ENCODE measurements around the gene HPSE. TPM values are rescaled to one million over a fixed set of nuclear protein-coding genes. Genes with fewer than 3 reads are reported as not detected.
"Not testable (repeated sequence)": the region's sequence is repeated elsewhere in the genome, so short reads cannot be mapped to it uniquely, and the experiment has no call there.

The HPSE gene
- total RNA-seq, 1 donor from 2014 or later, result 9.7 TPM

- Mint-ChIP-seq H3K9me3 (no peaks in the 10 kb centered on the region), H3K36me3 (ENCODE audit: low read depth) (peaks cover 11% of the 10 kb centered on the region), H3K4me1 (ENCODE audit: low read depth) (no peaks in the 10 kb centered on the region), H3K27me3 (ENCODE audit: low read depth) (peaks cover 9% of the 10 kb centered on the region), H3K4me3 (ENCODE audit: low read depth) (no peak overlapping the region), H3K27ac (no peak overlapping the region)
- intact Hi-C loops (cut with micrococcal nuclease), result no loop called here
- DNase-seq (ENCODE audit: low spot score), result no peak
Measured at GRCh38 chr4:83326546-83326945, 8.1 kb downstream of the HPSE start.

- H3K4me3 Mint-ChIP-seq (ENCODE audit: low read depth); DNase-seq (ENCODE audit: low spot score); intact Hi-C loops (cut with micrococcal nuclease); H3K4me1 Mint-ChIP-seq (ENCODE audit: low read depth); H3K27ac Mint-ChIP-seq; H3K27me3 Mint-ChIP-seq (ENCODE audit: low read depth); H3K9me3 Mint-ChIP-seq: not testable (repeated sequence)
- H3K36me3 Mint-ChIP-seq (ENCODE audit: low read depth), result peaks cover 15% of the 10 kb centered on the region
Measured at GRCh38 chr4:83325306-83325705, 9.3 kb downstream of the HPSE start.

- no peaks in the 10 kb centered on the region for H3K9me3 Mint-ChIP-seq
- DNase-seq (ENCODE audit: low spot score), result no peak
Measured at GRCh38 chr4:83323136-83323535, 11.5 kb downstream of the HPSE start.

GRCh38 chr4:83320548-83320947 lies 14.1 kb downstream of the HPSE start:
- Mint-ChIP-seq H3K27me3 (ENCODE audit: low read depth) (peaks cover 3% of the 10 kb centered on the region), H3K36me3 (ENCODE audit: low read depth) (peaks cover 24% of the 10 kb centered on the region), H3K4me3 (ENCODE audit: low read depth) (no peak overlapping the region), H3K27ac (no peak overlapping the region), H3K4me1 (ENCODE audit: low read depth) (peaks cover 5% of the 10 kb centered on the region), H3K9me3 (no peaks in the 10 kb centered on the region)
- no peak for DNase-seq (ENCODE audit: low spot score)
- intact Hi-C loops (cut with micrococcal nuclease), result no loop called here

More at GRCh38 chr4:83323136-83323535, 11.5 kb downstream of the HPSE start:
- no peak overlapping the region for H3K27ac Mint-ChIP-seq
- H3K4me3 Mint-ChIP-seq (ENCODE audit: low read depth), result no peak overlapping the region
- H3K4me1 Mint-ChIP-seq (ENCODE audit: low read depth), result peaks cover 5% of the 10 kb centered on the region
- peaks cover 20% of the 10 kb centered on the region for H3K36me3 Mint-ChIP-seq (ENCODE audit: low read depth)
- intact Hi-C loops (cut with micrococcal nuclease), result no loop called here
- H3K27me3 Mint-ChIP-seq (ENCODE audit: low read depth), result peaks cover 3% of the 10 kb centered on the region

- intact Hi-C loops (cut with micrococcal nuclease), result no loop called here
- H3K4me3 Mint-ChIP-seq (ENCODE audit: low read depth), result no peak overlapping the region
- peaks cover 23% of the 10 kb centered on the region for H3K36me3 Mint-ChIP-seq (ENCODE audit: low read depth)
- peaks cover 5% of the 10 kb centered on the region for H3K4me1 Mint-ChIP-seq (ENCODE audit: low read depth)
- peaks cover 3% of the 10 kb centered on the region for H3K27me3 Mint-ChIP-seq (ENCODE audit: low read depth)
- no peaks in the 10 kb centered on the region for H3K9me3 Mint-ChIP-seq
- H3K27ac Mint-ChIP-seq, result no peak overlapping the region
- DNase-seq (ENCODE audit: low spot score), result no peak
Measured at GRCh38 chr4:83318666-83319065, 16.0 kb downstream of the HPSE start.

GRCh38 chr4:83317671-83318070 lies 17.0 kb downstream of the HPSE start:
- DNase-seq (ENCODE audit: low spot score), result no peak
- Mint-ChIP-seq H3K9me3 (no peaks in the 10 kb centered on the region), H3K36me3 (ENCODE audit: low read depth) (peaks cover 23% of the 10 kb centered on the region), H3K27ac (no peak overlapping the region), H3K4me1 (ENCODE audit: low read depth) (peaks cover 5% of the 10 kb centered on the region), H3K27me3 (ENCODE audit: low read depth) (peaks cover 3% of the 10 kb centered on the region), H3K4me3 (ENCODE audit: low read depth) (no peak overlapping the region)
- intact Hi-C loops (cut with micrococcal nuclease), result no loop called here

GRCh38 chr4:83316459-83317165 lies 18.0 kb downstream of the HPSE start:
- peaks cover 21% of the 10 kb centered on the region for H3K36me3 Mint-ChIP-seq (ENCODE audit: low read depth)
- no peak overlapping the region for H3K27ac Mint-ChIP-seq
- no peaks in the 10 kb centered on the region for H3K9me3 Mint-ChIP-seq

GRCh38 chr4:83315341-83315870 lies 19.2 kb downstream of the HPSE start:
- peaks cover 16% of the 10 kb centered on the region for H3K36me3 Mint-ChIP-seq (ENCODE audit: low read depth)

More at GRCh38 chr4:83316459-83317165, 18.0 kb downstream of the HPSE start:
- no peak overlapping the region for H3K4me3 Mint-ChIP-seq (ENCODE audit: low read depth)
- DNase-seq (ENCODE audit: low spot score), result no peak
- peaks cover 5% of the 10 kb centered on the region for H3K4me1 Mint-ChIP-seq (ENCODE audit: low read depth)
- no peaks in the 10 kb centered on the region for H3K27me3 Mint-ChIP-seq (ENCODE audit: low read depth)
- intact Hi-C loops (cut with micrococcal nuclease), result no loop called here

GRCh38 chr4:83308672-83309071 lies 26.0 kb downstream of the HPSE start:
- intact Hi-C loops (cut with micrococcal nuclease), result no loop called here
- H3K27ac Mint-ChIP-seq, result no peak overlapping the region

More at GRCh38 chr4:83315341-83315870, 19.2 kb downstream of the HPSE start:
- no peaks in the 10 kb centered on the region for H3K27me3 Mint-ChIP-seq (ENCODE audit: low read depth)
- H3K4me1 Mint-ChIP-seq (ENCODE audit: low read depth), result peaks cover under 1% of the 10 kb centered on the region
- DNase-seq (ENCODE audit: low spot score), result no peak
- H3K9me3 Mint-ChIP-seq, result no peaks in the 10 kb centered on the region
- intact Hi-C loops (cut with micrococcal nuclease), result no loop called here
- H3K4me3 Mint-ChIP-seq (ENCODE audit: low read depth), result no peak overlapping the region
- H3K27ac Mint-ChIP-seq, result no peak overlapping the region

GRCh38 chr4:83307920-83308319 lies 26.7 kb downstream of the HPSE start:
- no peak overlapping the region for H3K4me3 Mint-ChIP-seq (ENCODE audit: low read depth)
- H3K27me3 Mint-ChIP-seq (ENCODE audit: low read depth), result no peaks in the 10 kb centered on the region
- intact Hi-C loops (cut with micrococcal nuclease), result no loop called here
- H3K9me3 Mint-ChIP-seq, result no peaks in the 10 kb centered on the region
- peaks cover 25% of the 10 kb centered on the region for H3K36me3 Mint-ChIP-seq (ENCODE audit: low read depth)
- DNase-seq (ENCODE audit: low spot score), result no peak
- no peak overlapping the region for H3K27ac Mint-ChIP-seq
- peaks cover 2% of the 10 kb centered on the region for H3K4me1 Mint-ChIP-seq (ENCODE audit: low read depth)

More at GRCh38 chr4:83308672-83309071, 26.0 kb downstream of the HPSE start:
- H3K4me3 Mint-ChIP-seq (ENCODE audit: low read depth), result no peak overlapping the region
- no peak for DNase-seq (ENCODE audit: low spot score)
- no peaks in the 10 kb centered on the region for H3K27me3 Mint-ChIP-seq (ENCODE audit: low read depth)
- H3K4me1 Mint-ChIP-seq (ENCODE audit: low read depth), result peaks cover 2% of the 10 kb centered on the region
- peaks cover 25% of the 10 kb centered on the region for H3K36me3 Mint-ChIP-seq (ENCODE audit: low read depth)
- H3K9me3 Mint-ChIP-seq, result no peaks in the 10 kb centered on the region

GRCh38 chr4:83305187-83305586 lies 29.5 kb downstream of the HPSE start:
- H3K4me3 Mint-ChIP-seq (ENCODE audit: low read depth), result no peak overlapping the region
- H3K9me3 Mint-ChIP-seq, result no peaks in the 10 kb centered on the region
- no peak overlapping the region for H3K27ac Mint-ChIP-seq
- H3K4me1 Mint-ChIP-seq (ENCODE audit: low read depth), result peaks cover 2% of the 10 kb centered on the region
- DNase-seq (ENCODE audit: low spot score), result no peak
- peaks cover 21% of the 10 kb centered on the region for H3K36me3 Mint-ChIP-seq (ENCODE audit: low read depth)
- intact Hi-C loops (cut with micrococcal nuclease), result no loop called here
- no peaks in the 10 kb centered on the region for H3K27me3 Mint-ChIP-seq (ENCODE audit: low read depth)

- peaks cover 2% of the 10 kb centered on the region for H3K36me3 Mint-ChIP-seq (ENCODE audit: low read depth)
- intact Hi-C loops (cut with micrococcal nuclease), result no loop called here
- no peak overlapping the region for H3K4me3 Mint-ChIP-seq (ENCODE audit: low read depth)
Measured at GRCh38 chr4:83297548-83298260, 36.9 kb downstream of the HPSE start.

More at GRCh38 chr4:83297548-83298260, 36.9 kb downstream of the HPSE start:
- Mint-ChIP-seq H3K27ac (peak overlapping the region; percentile 4), H3K4me1 (ENCODE audit: low read depth) (peaks cover 18% of the 10 kb centered on the region), H3K27me3 (ENCODE audit: low read depth) (no peaks in the 10 kb centered on the region), H3K9me3 (no peaks in the 10 kb centered on the region)
- DNase-seq (ENCODE audit: low spot score), result no peak

Measured in activated T-helper 2 cell treated with anti-CD3 and anti-CD28 coated beads, Interferon-gamma antibody, Interleukin-2, Interleukin-4, amounts not matched to agents 10 μg/mL and 5 μg/mL and 100 μg/mL, durations not matched to agents 14 hours and 24 hours and 36 hours (primary cell).